Transverse colon (tissue), 4 donors: ENCODE results near the gene SLC16A6.
"Not testable (repeated sequence)": the region's sequence is repeated elsewhere in the genome, so short reads cannot be mapped to it uniquely, and the experiment has no call there.

Experiments used
- CTCF ChIP-seq, 5 experiments: fragments of 200-600 bp in 3 of 5; fragments of 450-650 bp in 2 of 5; sonication (generic) in 3 of 5; IDR thresholded peaks; 1 replicate in 2 of 5; 2 replicates in 3 of 5; pipeline ENCODE4 v1.5.1; 2016 to 2017; ENCODE audit warnings: antibody characterized with exemption in 5 of 5, inconsistent platforms in 3 of 5, mild to moderate bottlenecking in 2 of 5, moderate library complexity in 1 of 5
- EP300 ChIP-seq: sonication (generic); formaldehyde crosslinking; IDR thresholded peaks from one replicate; pipeline ENCODE4 v1.6.1; 2017; ENCODE audit warnings: antibody characterized with exemption, low read depth
- POLR2A ChIP-seq: fragments of 450-650 bp; IDR thresholded peaks from one replicate; pipeline ENCODE4 v1.6.1; 2016; ENCODE audit warnings: antibody characterized with exemption, mild to moderate bottlenecking, moderate library complexity
- POLR2AphosphoS5 ChIP-seq, 3 donors: sonication (generic); formaldehyde crosslinking; IDR thresholded peaks; one replicate each; pipeline ENCODE4 v1.6.1; 2016; ENCODE audit warnings: antibody characterized with exemption in 3 of 3

GRCh38 chr17:68281965-68282364 is 9.0 kb downstream of the SLC16A6 start:
- not testable (repeated sequence) for TF ChIP-seq POLR2AphosphoS5 (IDR thresholded peaks at IDR 0.05); CTCF (IDR thresholded peaks at IDR 0.05); POLR2A; EP300
